Effector CD4-positive, alpha-beta T cell (primary cell): ENCODE results near the gene DENND1C.

ENCODE experiments used
- DNase-seq: peaks from one replicate; pipeline ENCODE4 v3.0.0-alpha.2; 2020

The DENND1C gene

GRCh38 chr19:6421075-6422014 is 60.2 kb downstream of the DENND1C start:
- DNase-seq, result no peak

GRCh38 chr19:6418562-6418932 is 63.0 kb downstream of the DENND1C start:
- DNase-seq, result no peak

- no peak for DNase-seq
These were observed 63.6 kb downstream of the DENND1C start for GRCh38 chr19:6417713-6418561.
